ENCODE measurements around the gene ZRANB3.
"Not testable (repeated sequence)": the region's sequence is repeated elsewhere in the genome, so short reads cannot be mapped to it uniquely, and the experiment has no call there.

ZRANB3 gene

GRCh38 chr2:135485441-135485840 is 45.6 kb downstream of the ZRANB3 start:
- no peak for DNase-seq

- no peak for DNase-seq
Observed at GRCh38 chr2:135475128-135475527, 55.9 kb downstream of the ZRANB3 start.

GRCh38 chr2:135473567-135473966 is 57.5 kb downstream of the ZRANB3 start:
- DNase-seq = peak; percentile 3

- no peak for DNase-seq
Observed at GRCh38 chr2:135471106-135471505, 59.9 kb downstream of the ZRANB3 start.

- DNase-seq = no peak
Observed at GRCh38 chr2:135457279-135457678, 73.7 kb downstream of the ZRANB3 start.

GRCh38 chr2:135456835-135457234 is 74.2 kb downstream of the ZRANB3 start:
- DNase-seq = no peak

GRCh38 chr2:135456431-135456830 is 74.6 kb downstream of the ZRANB3 start:
- no peak for DNase-seq

GRCh38 chr2:135454608-135455007 is 76.4 kb downstream of the ZRANB3 start:
- no peak for DNase-seq

GRCh38 chr2:135453027-135453426 is 78.0 kb downstream of the ZRANB3 start:
- DNase-seq = not testable (repeated sequence)

GRCh38 chr2:135451966-135452365 is 79.1 kb downstream of the ZRANB3 start:
- DNase-seq = no peak

- DNase-seq = not testable (repeated sequence)
Observed at GRCh38 chr2:135443013-135443412, 88.0 kb downstream of the ZRANB3 start.

GRCh38 chr2:135435155-135435554 is 95.9 kb downstream of the ZRANB3 start:
- DNase-seq = not testable (repeated sequence)

- no peak for DNase-seq
Observed at GRCh38 chr2:135424849-135425248, 106.2 kb downstream of the ZRANB3 start.

- no peak for DNase-seq
Observed at GRCh38 chr2:135422898-135423297, 108.1 kb downstream of the ZRANB3 start.

- no peak for DNase-seq
Observed at GRCh38 chr2:135411646-135412045, 119.4 kb downstream of the ZRANB3 start.

GRCh38 chr2:135409436-135409835 is 121.6 kb downstream of the ZRANB3 start:
- DNase-seq = no peak

GRCh38 chr2:135396259-135396658 is 134.8 kb downstream of the ZRANB3 start:
- not testable (repeated sequence) for DNase-seq

GRCh38 chr2:135386993-135387392 is 144.0 kb downstream of the ZRANB3 start:
- no peak for DNase-seq

- DNase-seq = no peak
Observed at GRCh38 chr2:135378591-135378990, 152.4 kb downstream of the ZRANB3 start.

GRCh38 chr2:135373702-135374101 is 157.3 kb downstream of the ZRANB3 start:
- DNase-seq = no peak

GRCh38 chr2:135349941-135350340 is 181.1 kb downstream of the ZRANB3 start:
- DNase-seq = no peak

GRCh38 chr2:135348096-135348704 is 182.8 kb downstream of the ZRANB3 start:
- not testable (repeated sequence) for DNase-seq

- DNase-seq = no peak
Observed at GRCh38 chr2:135337071-135337470, 193.9 kb downstream of the ZRANB3 start.

- DNase-seq = no peak
Observed at GRCh38 chr2:135335256-135335655, 195.8 kb downstream of the ZRANB3 start.

GRCh38 chr2:135327146-135327545 is 203.9 kb downstream of the ZRANB3 start:
- DNase-seq = no peak
